Daoy (cell line): ENCODE data around the gene MAP10. TPM values are rescaled to one million over a fixed set of nuclear protein-coding genes. Genes with fewer than 3 reads are reported as not detected.
"Not testable (repeated sequence)": the region's sequence is repeated elsewhere in the genome, so short reads cannot be mapped to it uniquely, and the experiment has no call there.

ENCODE experiments used
- DNase-seq: peaks from one replicate; pipeline ENCODE4 v3.0.0-alpha.2; 2015; ENCODE audit warnings: low read depth
- total RNA-seq: library from RNA; depleted of rRNA; stranded (reverse); fragments of >200 nt; shearing (Covaris generic); gene quantifications from 2 replicates; pipeline ENCODE4 v1.2.3, GENCODE V29; 2014; rRNA removed

MAP10 gene
- total RNA-seq, result 6.5 and 8.9 TPM in 2 replicates

GRCh38 chr1:232805269-232806185 is at the start of gene MAP10:
MAP10 (plus strand) TSS chr1:232805416; CDS start chr1:232805450, 34 bp downstream.
- DNase-seq, result peak; percentile 91

- no peak for DNase-seq
Observed at GRCh38 chr1:232764458-232765251, 40.6 kb upstream of the MAP10 start.

- no peak for DNase-seq
Observed at GRCh38 chr1:232765542-232765941, 39.7 kb upstream of the MAP10 start.

GRCh38 chr1:232766241-232766890 is 38.9 kb upstream of the MAP10 start:
- no peak for DNase-seq

- DNase-seq, result no peak
Observed at GRCh38 chr1:232766904-232767303, 38.3 kb upstream of the MAP10 start.

- DNase-seq, result peak; percentile 70
Observed at GRCh38 chr1:232767305-232768074, 37.7 kb upstream of the MAP10 start.

GRCh38 chr1:232768793-232769192 is 36.4 kb upstream of the MAP10 start:
- DNase-seq, result no peak

GRCh38 chr1:232769733-232770132 is 35.5 kb upstream of the MAP10 start:
- no peak for DNase-seq

GRCh38 chr1:232773752-232774151 is 31.5 kb upstream of the MAP10 start:
- no peak for DNase-seq

GRCh38 chr1:232776526-232777106 is 28.6 kb upstream of the MAP10 start:
- no peak for DNase-seq

GRCh38 chr1:232780354-232780753 is 24.9 kb upstream of the MAP10 start:
- DNase-seq, result no peak

GRCh38 chr1:232784794-232785193 is 20.4 kb upstream of the MAP10 start:
- DNase-seq, result no peak

- DNase-seq, result not testable (repeated sequence)
Observed at GRCh38 chr1:232785630-232786029, 19.6 kb upstream of the MAP10 start.

GRCh38 chr1:232786845-232787455 is 18.3 kb upstream of the MAP10 start:
- DNase-seq, result no peak

- no peak for DNase-seq
Observed at GRCh38 chr1:232788235-232788872, 16.9 kb upstream of the MAP10 start.

- no peak for DNase-seq
Observed at GRCh38 chr1:232789651-232790050, 15.6 kb upstream of the MAP10 start.

- no peak for DNase-seq
Observed at GRCh38 chr1:232792949-232793348, 12.3 kb upstream of the MAP10 start.

GRCh38 chr1:232793944-232794343 is 11.3 kb upstream of the MAP10 start:
- DNase-seq, result peak; percentile 80

GRCh38 chr1:232795497-232796053 is 9.6 kb upstream of the MAP10 start:
- no peak for DNase-seq
